Measurements from ENCODE around the gene SH3RF3. TPM values are rescaled to one million over a fixed set of nuclear protein-coding genes. Genes with fewer than 3 reads are reported as not detected.

SH3RF3 gene
- total RNA-seq, 4 donors from 2014 or later, result 2.4 to 5.5 (median 2.9) TPM

DNA sequence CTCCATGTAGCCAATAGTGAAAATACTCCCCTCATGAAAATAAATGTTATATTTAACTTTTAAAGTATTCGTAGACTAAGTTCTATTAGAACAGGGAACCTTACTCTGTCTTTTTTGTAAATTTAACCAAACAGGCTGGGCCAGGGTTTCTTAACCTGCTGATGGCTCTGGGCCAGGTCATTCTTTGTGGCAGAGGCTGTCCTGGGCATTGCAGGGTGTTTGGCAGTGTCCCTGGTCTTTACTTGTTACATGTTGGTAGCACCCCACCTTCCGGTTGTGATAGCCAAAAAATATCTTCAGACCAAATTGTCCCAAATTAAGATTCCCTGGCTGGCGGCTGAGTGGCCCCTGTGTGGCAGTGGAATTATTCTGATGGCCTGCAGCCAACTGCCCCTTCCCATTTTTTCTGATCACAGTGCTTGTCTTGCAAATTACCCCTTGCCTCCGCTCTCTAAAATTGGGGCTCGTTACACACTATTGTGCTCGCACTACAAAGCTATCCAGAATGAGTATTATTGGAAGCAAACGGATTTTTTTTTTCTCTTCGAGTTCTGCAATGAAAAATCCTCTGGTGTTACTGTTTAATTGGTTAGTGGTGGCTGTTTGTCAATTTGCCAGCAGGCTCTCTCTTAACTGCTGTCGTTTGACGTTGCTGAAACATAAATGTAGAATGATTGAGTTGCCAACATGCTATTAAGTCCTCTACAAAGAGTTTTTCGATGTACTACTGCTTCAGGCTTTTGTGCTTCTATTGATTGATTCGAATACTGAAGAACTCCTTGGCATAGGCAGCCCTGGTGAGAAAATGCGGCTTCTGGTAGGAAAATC is 216.9 kb downstream of the SH3RF3 start:
- H3K4me3 ChIP-seq, result no peak overlapping the region
- no peaks in the 10 kb centered on the region for H3K27me3 ChIP-seq
- 74 to 78% methylated on average over 12 to 13 of the region's 13 CpGs for WGBS, 2 donors
- no peaks in the 10 kb centered on the region for H3K9me3 ChIP-seq
- no peak overlapping the region for H3K27ac ChIP-seq
- H3K4me1 ChIP-seq, result peaks cover 6 to 39% (median 30%) of the 10 kb centered on the region in 3 donors
- DNase-seq, result no peak
- TF ChIP-seq, protein P1, sequence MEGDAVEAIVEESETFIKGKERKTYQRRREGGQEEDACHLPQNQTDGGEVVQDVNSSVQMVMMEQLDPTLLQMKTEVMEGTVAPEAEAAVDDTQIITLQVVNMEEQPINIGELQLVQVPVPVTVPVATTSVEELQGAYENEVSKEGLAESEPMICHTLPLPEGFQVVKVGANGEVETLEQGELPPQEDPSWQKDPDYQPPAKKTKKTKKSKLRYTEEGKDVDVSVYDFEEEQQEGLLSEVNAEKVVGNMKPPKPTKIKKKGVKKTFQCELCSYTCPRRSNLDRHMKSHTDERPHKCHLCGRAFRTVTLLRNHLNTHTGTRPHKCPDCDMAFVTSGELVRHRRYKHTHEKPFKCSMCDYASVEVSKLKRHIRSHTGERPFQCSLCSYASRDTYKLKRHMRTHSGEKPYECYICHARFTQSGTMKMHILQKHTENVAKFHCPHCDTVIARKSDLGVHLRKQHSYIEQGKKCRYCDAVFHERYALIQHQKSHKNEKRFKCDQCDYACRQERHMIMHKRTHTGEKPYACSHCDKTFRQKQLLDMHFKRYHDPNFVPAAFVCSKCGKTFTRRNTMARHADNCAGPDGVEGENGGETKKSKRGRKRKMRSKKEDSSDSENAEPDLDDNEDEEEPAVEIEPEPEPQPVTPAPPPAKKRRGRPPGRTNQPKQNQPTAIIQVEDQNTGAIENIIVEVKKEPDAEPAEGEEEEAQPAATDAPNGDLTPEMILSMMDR (IDR thresholded peaks at IDR 0.05), result no peak
- H3K36me3 ChIP-seq, result no peaks in the 10 kb centered on the region
- intact Hi-C loops (cut with DNase I), result no loop called here

DNA sequence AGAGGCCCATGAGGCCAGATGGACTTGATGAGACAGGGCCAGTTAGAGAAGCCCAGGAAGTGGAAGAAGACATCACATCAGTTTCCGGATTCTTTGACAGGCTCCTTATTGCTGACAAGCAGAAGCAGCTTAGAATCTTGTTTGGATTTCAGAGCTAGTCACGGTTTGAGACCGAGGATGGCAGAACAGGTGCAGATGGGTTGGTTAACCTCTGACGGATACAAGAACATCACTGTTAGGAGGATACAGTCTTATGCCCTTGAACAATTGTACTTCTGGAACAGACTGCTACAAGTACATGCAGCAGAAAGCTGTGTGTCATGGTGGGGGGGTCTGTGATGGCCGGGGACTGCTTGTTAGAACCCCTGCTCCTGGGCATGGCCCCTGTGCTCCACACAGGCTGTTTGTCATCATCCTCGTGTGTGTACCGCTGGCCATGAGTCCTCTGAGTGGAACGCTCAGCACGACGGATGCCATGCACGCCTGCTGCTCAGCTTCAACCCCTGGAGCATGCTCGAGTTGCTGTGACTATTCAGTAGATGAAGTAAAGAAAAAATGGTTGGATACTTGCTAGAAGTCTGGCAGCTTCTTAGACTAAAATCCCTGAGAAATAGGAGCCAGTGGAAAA is 217.7 kb downstream of the SH3RF3 start:
- no peak overlapping the region for H3K4me3 ChIP-seq
- intact Hi-C loops (cut with DNase I), result no loop called here
- no peaks in the 10 kb centered on the region for H3K27me3 ChIP-seq
- TF ChIP-seq, protein P1 (IDR thresholded peaks at IDR 0.05), result no peak
- no peak for TF ChIP-seq POLR2A (IDR thresholded peaks at IDR 0.05)
- H3K9me3 ChIP-seq, result no peaks in the 10 kb centered on the region
- no peaks in the 10 kb centered on the region for H3K36me3 ChIP-seq
- WGBS, 2 donors, result 78 to 92% methylated on average over 9 to 11 of the region's 12 CpGs
- peaks cover 15 to 39% (median 31%) of the 10 kb centered on the region in 3 donors for H3K4me1 ChIP-seq
- no peak overlapping the region for H3K27ac ChIP-seq
- no peak for DNase-seq

DNA sequence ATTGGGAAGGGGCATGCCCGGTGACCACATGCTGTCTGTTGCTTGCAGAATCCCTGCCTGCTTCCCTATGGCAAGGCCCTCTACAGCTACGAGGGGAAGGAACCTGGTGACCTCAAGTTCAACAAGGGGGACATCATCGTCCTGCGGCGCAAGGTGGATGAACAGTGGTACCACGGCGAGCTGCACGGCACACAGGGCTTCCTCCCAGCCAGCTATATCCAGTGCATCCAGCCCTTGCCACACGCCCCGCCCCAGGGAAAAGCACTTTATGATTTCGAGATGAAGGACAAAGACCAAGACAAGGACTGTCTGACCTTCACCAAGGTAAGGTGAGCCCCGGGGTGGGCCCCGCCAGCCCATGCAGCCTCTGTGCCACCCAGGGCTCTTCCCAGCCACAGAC is 218.6 kb downstream of the SH3RF3 start:
- H3K36me3 ChIP-seq, result no peaks in the 10 kb centered on the region
- no peak for DNase-seq
- H3K9me3 ChIP-seq, result no peaks in the 10 kb centered on the region
- H3K27ac ChIP-seq, result no peak overlapping the region
- no peaks in the 10 kb centered on the region for H3K27me3 ChIP-seq
- 100% methylated on average over 2 of the region's 13 CpGs; no CpG with 5 or more reads in 1 of the 2 donors for WGBS, 2 donors
- H3K4me1 ChIP-seq, result peaks cover 18 to 48% (median 32%) of the 10 kb centered on the region in 3 donors
- TF ChIP-seq POLR2A (IDR thresholded peaks at IDR 0.05), result no peak
- TF ChIP-seq, protein P1 (IDR thresholded peaks at IDR 0.05), result no peak
- intact Hi-C loops (cut with DNase I), result no loop called here
- no peak overlapping the region for H3K4me3 ChIP-seq

DNA sequence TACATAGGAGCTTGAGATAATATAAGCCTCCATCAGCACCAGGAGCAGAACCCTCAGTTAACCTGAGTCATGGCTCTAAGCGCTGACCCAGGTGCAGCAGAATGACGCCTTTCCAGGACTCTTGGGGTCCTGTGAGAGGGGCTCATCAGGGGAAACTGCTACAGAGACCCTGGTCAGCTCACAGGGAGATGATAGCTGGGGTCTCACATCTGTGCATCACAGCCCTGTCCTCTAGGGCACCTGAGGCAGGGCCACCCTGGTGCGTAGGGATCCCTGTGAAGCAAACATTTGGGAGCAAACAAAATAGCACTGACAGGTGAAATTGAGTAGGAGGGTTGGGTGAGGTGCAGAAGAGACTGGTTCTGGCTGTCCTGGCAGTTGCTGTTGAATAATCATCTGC is 219.2 kb downstream of the SH3RF3 start:
- Histone ChIP-seq H3K27ac (peak overlapping the region in 1 of 4 donors; percentile 14), H3K4me3 (no peak overlapping the region), H3K4me1 (peaks cover 18 to 48% (median 32%) of the 10 kb centered on the region in 3 donors), H3K27me3 (no peaks in the 10 kb centered on the region), H3K36me3 (no peaks in the 10 kb centered on the region), H3K9me3 (no peaks in the 10 kb centered on the region)
- intact Hi-C loops (cut with DNase I), result no loop called here
- DNase-seq, result no peak
- TF ChIP-seq, protein P1 (IDR thresholded peaks at IDR 0.05), result no peak
- TF ChIP-seq POLR2A (IDR thresholded peaks at IDR 0.05), result no peak
- 81 to 100% methylated on average over 1 to 3 of the region's 3 CpGs for WGBS, 2 donors
